ENCODE measurements around the gene MAB21L4.
"Not testable (repeated sequence)": the region's sequence is repeated elsewhere in the genome, so short reads cannot be mapped to it uniquely, and the experiment has no call there.

The MAB21L4 gene

DNA sequence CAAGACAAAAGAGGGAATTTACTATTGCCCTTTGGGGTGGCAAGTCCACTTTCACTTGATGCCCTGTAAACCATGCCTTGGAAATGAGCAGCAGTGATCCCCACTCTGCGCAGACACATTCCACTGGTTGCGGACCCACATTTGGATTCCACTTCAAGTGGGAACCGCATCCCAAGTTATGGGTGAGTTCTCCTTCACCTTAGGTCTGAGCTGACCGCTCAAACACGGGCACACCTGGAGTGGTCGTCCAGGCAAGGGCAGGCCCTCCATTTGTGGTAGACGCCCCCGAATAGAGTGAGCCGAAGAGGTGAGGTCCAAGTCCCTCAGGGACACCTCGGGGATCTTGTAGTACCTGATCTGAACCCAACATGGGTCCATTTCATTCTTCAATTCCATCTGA, 37.1 kb downstream of the MAB21L4 start:
- no peak for DNase-seq (ENCODE audit: low read depth)

GRCh38 chr2:240858321-240858720, 37.6 kb downstream of the MAB21L4 start:
- no peak for DNase-seq (ENCODE audit: low read depth)

DNA sequence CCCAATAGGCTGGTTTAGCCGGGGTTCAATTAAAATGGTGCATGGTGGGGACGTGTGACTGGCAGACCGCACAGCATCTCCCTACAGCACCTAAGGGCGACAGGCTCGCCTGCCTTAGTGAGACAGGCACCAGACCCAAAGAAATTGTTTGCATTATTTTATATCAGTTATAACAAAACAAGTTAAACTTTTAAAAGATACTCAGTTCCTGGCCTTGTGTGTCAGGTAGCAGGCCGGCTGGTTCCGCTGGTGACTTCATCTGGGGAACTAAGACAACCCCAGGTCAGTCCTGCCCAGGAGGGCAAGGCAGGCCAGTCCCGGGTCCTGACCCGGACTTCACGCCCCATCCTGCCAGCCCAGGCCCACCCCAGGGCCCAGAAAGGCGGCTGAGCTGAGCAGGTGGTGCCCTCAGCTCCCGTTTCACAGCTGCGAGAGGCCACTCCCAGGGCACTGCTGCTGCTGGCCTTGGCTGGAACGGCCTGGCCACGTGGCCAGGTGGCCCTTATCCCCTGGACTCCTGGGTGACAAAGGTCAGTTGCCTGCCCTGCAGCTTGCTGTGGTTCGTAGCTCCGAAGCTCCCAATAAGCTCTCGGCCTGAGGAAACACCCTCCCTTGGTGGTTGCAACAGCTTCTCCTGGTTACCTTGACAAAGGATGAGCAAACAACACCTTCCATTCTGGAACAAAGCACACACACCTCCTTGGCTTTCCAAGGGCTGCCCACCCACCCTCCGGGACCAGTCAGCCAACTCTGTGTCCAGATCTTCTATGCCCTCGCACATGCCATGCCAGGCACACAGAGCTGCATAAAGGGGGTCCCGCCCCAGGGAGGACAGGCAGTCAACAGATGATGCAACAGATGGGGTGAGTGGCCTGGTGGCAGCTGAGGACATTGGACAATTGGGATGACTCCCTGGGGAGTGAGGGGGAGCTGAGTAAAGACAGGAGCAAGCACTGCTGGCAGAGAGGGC, 38.6 kb downstream of the MAB21L4 start:
- no peak for DNase-seq (ENCODE audit: low read depth)

GRCh38 chr2:240856151-240856980, 39.6 kb downstream of the MAB21L4 start:
- no peak for DNase-seq (ENCODE audit: low read depth)

DNA sequence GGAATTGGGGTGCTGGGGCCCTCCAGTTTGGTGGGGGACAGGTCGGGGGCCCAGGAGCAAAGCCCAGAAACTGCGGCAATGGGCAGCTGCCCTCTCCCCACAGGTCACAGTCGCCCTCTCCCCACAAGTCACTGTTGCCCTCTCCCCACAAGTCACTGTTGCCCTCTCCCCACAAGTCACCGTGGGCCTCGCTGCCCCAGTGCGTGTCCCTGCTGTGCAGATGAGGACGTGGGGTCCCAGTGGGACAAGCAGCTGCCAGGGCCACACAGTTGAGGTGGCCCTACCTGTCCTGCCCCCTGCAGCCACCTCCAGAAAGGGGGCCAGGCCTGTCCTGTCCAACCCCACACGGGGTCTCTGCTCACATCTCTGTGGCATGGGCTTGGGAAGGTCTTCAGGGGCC, 40.3 kb downstream of the MAB21L4 start:
- no peak for DNase-seq (ENCODE audit: low read depth)

GRCh38 chr2:240852671-240853314, 43.2 kb downstream of the MAB21L4 start:
- DNase-seq (ENCODE audit: low read depth): no peak

DNA sequence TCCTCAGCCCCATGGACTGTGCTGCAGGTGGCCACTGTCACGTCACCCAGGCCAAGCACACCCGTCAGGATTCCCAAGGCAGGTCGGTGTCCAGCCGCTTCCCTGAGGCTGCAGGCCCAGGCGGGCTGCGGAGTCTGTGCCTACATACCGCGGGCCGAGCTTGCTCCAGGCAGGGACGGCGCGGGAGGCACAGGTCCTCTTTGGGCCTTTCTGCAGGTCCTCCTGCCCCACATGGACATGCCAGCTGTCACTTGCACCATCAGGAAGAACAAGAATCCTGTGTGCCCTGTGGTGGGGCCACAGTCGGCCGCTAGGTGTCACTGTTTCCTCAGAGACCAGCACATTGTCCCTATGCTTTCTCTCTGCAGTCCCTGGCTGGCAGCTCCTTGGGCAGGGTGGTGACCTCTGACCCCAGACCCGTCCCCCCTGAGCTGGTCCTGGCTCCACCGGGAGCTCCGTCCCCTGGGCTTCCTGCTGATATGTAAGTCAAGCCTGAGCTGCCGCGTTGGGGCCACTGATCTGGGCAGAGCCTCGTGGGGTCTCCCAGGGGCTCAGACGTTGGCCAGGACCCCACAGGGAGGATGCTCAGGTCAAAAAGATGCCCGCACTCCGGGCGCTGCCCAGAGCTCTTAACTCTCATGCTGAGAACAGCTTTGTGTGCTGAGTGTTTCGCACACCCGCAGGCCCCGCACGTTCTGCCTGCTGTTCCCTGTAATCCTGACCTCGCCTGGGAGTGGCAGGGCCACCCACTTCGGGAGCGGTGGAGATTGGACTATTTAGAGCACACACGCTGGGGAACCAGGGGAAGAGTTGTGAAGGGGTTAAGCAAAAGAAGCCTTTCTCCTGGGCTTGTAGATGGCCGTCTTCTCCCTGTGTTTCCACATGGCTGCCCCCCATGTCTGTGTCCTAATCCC, 44.6 kb downstream of the MAB21L4 start:
- peak; percentile 73 for DNase-seq (ENCODE audit: low read depth)

- no peak for DNase-seq (ENCODE audit: low read depth)
These were observed 45.2 kb downstream of the MAB21L4 start for GRCh38 chr2:240850756-240851077.

- DNase-seq (ENCODE audit: low read depth): no peak
These were observed 45.9 kb downstream of the MAB21L4 start for GRCh38 chr2:240850026-240850425.

DNA sequence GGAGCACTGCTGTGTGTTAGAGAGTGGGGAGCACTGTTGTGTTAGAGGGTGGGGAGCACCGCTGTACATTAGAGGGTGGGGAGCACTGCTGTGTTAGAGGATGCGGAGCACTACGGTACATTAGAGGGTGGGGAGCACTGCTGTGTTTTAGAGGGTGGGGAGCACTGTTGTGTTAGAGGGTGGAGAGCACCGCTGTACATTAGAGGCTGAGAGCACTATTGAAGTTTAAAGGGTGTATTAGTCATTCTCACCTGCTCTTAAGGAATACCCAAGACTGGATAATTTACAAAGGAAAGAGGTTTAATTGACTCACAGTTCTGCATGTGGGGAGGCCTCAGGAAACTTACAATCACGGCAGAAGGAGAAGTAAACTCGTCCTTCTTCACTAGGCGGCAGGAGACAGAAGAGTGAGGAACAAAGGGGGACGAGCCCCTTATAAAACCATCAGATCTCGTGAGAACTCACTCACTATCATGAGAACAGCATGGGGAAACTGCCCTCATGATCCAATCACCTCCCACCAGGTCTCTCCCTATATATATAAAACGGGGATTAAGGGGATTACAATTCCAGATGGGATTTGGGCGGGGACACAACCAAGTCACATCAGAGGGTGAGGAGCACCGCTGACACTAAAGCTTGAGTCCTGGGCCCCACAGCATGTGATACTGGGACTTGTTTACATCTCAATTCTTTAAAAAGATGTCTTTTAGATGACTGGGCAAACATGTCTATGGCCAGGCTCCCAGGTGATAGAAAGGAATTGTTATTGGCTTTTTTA, 46.9 kb downstream of the MAB21L4 start:
- no peak for DNase-seq (ENCODE audit: low read depth)

GRCh38 chr2:240847817-240848216, 48.1 kb downstream of the MAB21L4 start:
- DNase-seq (ENCODE audit: low read depth): no peak

DNA sequence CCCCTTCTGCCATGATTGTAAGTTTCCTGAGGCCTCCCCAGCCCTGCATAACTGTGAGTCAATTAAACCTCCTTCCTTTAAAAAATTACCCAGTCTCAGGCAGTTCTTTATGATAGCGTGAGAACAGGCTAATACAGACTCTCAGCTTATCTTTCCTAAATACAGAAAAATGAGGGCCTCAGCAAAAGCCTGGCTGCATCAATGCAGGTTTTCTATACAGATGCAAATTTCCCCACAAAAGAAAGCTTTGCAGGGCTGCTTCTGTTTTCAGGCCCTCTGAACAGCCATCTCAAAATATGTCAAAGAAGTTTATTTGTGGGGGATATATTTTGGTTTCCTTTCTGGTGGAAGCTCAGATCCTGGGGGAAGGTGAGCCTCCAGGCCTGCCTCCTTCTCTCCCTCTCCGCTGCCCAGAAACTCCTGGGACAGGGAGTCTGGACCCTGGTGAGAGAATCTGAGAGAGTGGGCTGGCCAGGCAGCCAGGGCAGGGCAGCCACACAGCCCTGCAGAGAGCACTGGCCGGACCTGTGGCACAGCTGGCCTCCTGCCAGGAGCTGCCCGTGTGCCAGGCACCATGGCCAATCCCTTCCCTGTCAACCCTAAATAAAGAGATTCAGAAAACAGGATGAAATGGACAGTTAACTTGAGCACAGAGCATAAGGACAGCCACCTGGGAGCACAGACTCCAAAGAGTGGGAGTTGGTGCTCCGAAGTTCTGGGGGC, 48.9 kb downstream of the MAB21L4 start:
- no peak for DNase-seq (ENCODE audit: low read depth)

- DNase-seq (ENCODE audit: low read depth): not testable (repeated sequence)
These were observed 49.6 kb downstream of the MAB21L4 start for GRCh38 chr2:240846309-240846708.

DNA sequence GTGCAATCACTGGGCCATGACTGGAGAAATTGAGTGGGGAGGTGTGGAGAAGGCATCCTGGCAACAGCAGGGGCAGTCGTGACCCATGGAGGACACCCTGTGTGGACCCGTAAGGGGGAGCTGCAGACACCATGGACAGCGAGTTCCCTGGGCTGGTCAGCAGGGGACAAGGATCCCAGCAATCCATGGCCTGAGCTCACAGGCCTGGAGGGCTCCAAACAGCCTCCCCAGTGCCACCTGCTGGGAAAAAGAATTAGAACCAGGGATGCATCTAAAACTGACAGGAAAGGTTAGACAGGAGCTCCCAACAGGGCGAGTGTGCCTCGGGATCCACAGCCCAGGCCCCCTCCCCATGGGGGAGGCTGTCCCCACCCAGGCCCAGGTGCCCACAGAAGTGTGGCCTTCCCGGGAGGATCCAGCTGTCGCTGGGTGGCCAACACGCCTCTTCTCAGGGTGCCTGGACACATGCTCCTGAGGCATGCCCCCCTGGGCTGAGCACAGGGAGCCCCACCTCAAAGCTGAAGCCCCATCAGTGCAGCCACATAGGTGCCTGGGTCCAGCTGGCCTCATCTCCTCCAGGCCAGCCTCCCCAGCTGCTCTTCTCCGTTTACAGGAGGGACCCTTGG, 55.4 kb downstream of the MAB21L4 start:
- no peak for DNase-seq (ENCODE audit: low read depth)

DNA sequence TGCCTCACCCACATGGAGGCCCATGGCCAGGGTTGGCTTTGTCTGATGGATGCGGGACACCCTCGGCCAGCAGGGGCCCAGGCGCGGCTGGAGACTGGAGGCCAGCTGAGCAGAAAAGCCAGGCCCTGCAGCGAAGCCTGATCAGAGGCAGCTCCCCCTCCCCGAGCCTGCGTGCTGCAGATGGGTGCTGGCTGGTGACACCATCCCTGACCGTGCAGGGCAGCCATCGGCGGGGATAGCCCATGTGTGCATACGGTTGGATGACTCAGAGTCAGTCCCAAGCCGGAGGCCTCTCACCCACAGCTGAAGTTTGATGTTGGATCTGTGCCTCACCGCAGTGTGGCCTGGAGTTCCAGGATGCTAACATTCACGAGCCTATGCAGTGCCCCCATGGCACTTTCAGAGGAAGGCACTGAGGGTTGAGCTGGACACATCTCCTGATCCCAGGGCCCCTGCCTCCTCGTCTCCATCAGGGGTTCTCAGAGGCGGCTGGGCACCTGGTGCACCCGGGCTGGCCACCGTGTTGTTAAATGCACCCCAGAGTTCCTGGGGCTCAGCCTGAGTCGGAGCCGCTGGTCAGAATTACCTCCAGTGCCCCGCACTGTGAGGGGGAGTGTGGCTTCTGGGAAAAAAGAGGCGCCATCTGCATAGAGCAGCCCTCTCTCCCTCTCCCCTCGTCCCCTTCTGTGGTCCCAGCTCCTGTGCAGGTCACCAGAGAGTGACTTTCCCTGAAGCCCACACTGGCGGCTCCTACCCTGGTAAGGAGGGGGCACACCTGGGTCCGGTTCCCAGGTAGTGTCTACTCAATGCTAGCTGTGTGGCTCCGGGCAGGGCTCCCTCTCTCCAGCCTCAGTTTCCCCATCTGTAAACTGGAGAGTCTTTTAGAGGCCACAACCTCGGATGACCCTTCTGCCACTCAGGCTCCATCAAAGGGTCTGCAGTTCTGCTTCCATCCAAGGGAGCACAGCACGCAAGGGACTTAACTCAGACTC, 56.5 kb downstream of the MAB21L4 start:
- DNase-seq (ENCODE audit: low read depth): no peak

DNA sequence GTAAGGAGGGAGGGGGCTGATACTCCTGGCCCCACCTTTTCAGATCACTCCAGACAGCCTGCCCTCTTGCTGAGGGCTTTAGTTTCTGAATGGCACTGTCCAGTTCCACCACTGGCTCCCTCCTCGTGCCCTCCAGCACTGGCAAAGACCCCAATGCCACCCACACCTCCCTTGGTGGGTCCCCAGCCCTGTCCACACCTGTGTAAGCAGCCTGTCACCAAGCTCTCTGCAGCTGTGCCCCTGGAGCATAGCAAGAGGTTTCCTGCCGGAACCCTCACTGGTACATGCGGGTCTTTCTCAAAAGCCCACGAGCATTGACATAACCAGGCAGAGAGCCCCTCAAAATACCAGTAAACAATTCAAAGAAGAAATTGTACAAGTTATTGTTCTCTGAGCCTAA, 58.3 kb downstream of the MAB21L4 start:
- DNase-seq (ENCODE audit: low read depth): no peak

DNA sequence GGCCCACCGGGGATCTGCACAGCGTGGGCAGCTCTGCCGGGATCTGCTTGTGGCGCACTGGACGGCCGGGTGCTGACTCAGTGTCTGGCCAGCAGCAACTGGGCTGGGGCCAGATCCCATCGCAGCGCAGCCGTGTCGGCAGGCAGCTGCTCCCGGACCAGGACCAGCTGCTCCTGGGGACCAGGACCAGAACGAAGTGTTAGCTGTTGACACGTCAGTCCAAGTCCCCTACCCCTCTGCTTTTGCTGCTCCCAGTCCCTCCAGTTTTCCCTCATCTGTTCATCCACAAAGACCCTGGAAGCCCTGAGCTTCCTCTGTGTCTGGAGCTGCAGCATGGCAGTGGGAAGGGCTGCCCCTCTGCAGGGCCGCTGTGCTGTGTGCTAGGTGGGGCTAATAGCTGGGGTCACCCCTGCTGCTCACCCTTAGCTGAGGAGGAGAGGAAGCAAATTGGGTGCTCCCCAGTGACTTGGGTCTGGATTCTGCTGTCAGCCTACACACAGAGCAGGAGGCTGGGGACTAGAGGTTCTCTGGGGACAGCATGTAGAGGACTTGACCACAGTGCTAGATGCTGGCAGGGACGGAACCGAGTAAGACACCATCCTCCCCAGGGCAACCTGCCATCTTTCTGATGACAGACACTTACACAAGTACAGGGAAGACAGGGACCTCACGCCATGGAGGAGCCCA, 59.0 kb downstream of the MAB21L4 start:
- no peak for DNase-seq (ENCODE audit: low read depth)

Data from activated T-cell treated with anti-CD3 and anti-CD28 coated beads for 24 hours (primary cell).